ENCODE measurements around the gene DCPS. TPM values are rescaled to one million over a fixed set of nuclear protein-coding genes. Genes with fewer than 3 reads are reported as not detected.

The DCPS gene
- total RNA-seq, 2 experiments from 2014 or later = 21.8 to 22.5 TPM

- no peaks in the 10 kb centered on the region for H3K27me3 Mint-ChIP-seq (ENCODE audit: low read depth)
- ATAC-seq = peak; percentile 99
- H3K36me3 Mint-ChIP-seq (ENCODE audit: low read depth) = peaks cover 59% of the 10 kb centered on the region
- H3K9me3 Mint-ChIP-seq (ENCODE audit: insufficient read depth) = no peaks in the 10 kb centered on the region
- H3K4me3 Mint-ChIP-seq = peak within 1 kb of the TSS; percentile 92
- peak; percentile 100 for DNase-seq
- POLR2A ChIA-PET = interaction anchor here (0.5 to 6.4 kb wide), 8 partner anchors 13 to 1336 kb away, joined by 3 to 52 read pairs (median 4); partner anchors contain the start of genes DCPS, FAM118B, RPUSD4 and ST3GAL4
- H3K4me1 Mint-ChIP-seq (ENCODE audit: low read depth) = peaks cover 45% of the 10 kb centered on the region
- CTCF ChIA-PET = interaction anchor here (1.1 to 1.4 kb wide), 5 partner anchors 13 to 212 kb away, joined by 3 to 4 read pairs (median 4); partner anchors contain the start of gene TIRAP
- peak within 1 kb of the TSS; percentile 95 for H3K27ac Mint-ChIP-seq
These were observed 34.9 kb upstream of the DCPS start, which contains the start of the genes FOXRED1 and SRPRA for GRCh38 chr11:126268708-126269579. FOXRED1 (plus strand) TSS chr11:126269154; CDS start chr11:126269207, 53 bp downstream. SRPRA (minus strand) TSS chr11:126268895; CDS start chr11:126268804, 91 bp downstream.

DNA sequence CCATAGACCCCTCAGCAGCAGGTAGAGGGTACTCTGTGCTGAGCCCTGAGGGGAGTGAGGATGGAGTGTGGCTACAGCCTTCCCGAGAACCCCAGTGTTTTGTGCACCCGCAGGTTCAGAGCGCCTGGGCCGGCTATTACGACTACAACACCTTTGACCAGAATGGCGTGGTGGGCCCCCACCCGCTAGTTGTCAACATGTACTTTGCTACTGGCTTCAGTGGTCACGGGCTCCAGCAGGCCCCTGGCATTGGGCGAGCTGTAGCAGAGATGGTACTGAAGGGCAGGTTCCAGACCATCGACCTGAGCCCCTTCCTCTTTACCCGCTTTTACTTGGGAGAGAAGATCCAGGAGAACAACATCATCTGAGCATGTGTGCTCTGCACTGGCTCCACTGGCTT, 26.5 kb upstream of the DCPS start:
- ATAC-seq (no peak), DNase-seq (no peak)
- Mint-ChIP-seq H3K4me1 (ENCODE audit: low read depth) (peaks cover 35% of the 10 kb centered on the region), H3K27ac (no peak overlapping the region), H3K9me3 (ENCODE audit: insufficient read depth) (no peaks in the 10 kb centered on the region), H3K36me3 (ENCODE audit: low read depth) (peaks cover 58% of the 10 kb centered on the region), H3K27me3 (ENCODE audit: low read depth) (no peaks in the 10 kb centered on the region), H3K4me3 (no peak overlapping the region)
- ChIA-PET POLR2A (no interaction called here), CTCF (no interaction called here)

DNA sequence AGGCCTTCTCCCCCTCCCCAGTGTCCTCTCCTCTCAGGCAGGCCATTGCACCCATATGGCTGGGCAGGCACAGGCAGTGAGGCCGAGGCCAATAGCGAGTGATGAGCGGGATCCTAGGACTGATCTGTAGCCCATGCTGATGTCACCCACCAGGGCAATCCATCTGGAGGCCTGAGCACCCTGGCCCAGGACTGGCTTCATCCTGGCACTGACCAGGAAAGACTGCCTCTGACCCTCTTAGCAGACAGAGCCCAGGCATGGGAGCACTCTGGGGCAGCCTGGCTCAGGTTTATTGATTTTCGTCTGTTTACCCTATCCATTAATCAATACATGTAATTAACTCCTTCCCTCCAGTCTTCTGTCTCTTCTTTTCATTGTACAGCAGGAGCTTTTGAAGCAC, 26.1 kb upstream of the DCPS start:
- no peak for ATAC-seq
- peaks cover 36% of the 10 kb centered on the region for H3K4me1 Mint-ChIP-seq (ENCODE audit: low read depth)
- POLR2A ChIA-PET = no interaction called here
- H3K27me3 Mint-ChIP-seq (ENCODE audit: low read depth) = no peaks in the 10 kb centered on the region
- no peak overlapping the region for H3K4me3 Mint-ChIP-seq
- DNase-seq = no peak
- CTCF ChIA-PET = no interaction called here
- peaks cover 53% of the 10 kb centered on the region for H3K36me3 Mint-ChIP-seq (ENCODE audit: low read depth)
- no peak overlapping the region for H3K27ac Mint-ChIP-seq
- no peaks in the 10 kb centered on the region for H3K9me3 Mint-ChIP-seq (ENCODE audit: insufficient read depth)

DNA sequence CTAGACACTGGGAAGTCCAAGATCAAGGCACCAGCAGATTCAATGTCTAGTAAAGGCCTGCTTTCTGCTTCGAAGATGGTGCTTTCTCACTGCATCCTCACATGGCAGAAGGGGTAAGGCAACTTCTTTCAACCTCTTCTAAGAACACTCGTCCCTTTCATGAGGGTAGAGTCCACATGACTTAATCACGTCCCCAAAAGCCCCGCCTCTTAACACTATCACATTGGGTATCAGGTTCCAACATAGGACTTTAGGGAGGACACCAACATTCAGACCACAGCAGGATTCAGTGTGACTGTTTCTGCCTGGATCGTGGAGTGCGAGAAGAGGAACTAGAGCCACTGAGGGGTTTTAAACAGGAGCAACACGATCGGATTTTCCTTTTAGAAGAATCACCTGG, 24.7 kb upstream of the DCPS start:
- H3K36me3 Mint-ChIP-seq (ENCODE audit: low read depth) = peaks cover 45% of the 10 kb centered on the region
- ChIA-PET POLR2A (no interaction called here), CTCF (interaction anchor here (1.0 kb wide), 2 partner anchors 31 to 202 kb away, joined by 3 to 4 read pairs; no protein-coding TSS in a partner anchor)
- no peak for ATAC-seq
- peaks cover 43% of the 10 kb centered on the region for H3K4me1 Mint-ChIP-seq (ENCODE audit: low read depth)
- no peak overlapping the region for H3K4me3 Mint-ChIP-seq
- no peaks in the 10 kb centered on the region for H3K27me3 Mint-ChIP-seq (ENCODE audit: low read depth)
- no peak for DNase-seq
- H3K27ac Mint-ChIP-seq = peak overlapping the region; percentile 86
- no peaks in the 10 kb centered on the region for H3K9me3 Mint-ChIP-seq (ENCODE audit: insufficient read depth)

DNA sequence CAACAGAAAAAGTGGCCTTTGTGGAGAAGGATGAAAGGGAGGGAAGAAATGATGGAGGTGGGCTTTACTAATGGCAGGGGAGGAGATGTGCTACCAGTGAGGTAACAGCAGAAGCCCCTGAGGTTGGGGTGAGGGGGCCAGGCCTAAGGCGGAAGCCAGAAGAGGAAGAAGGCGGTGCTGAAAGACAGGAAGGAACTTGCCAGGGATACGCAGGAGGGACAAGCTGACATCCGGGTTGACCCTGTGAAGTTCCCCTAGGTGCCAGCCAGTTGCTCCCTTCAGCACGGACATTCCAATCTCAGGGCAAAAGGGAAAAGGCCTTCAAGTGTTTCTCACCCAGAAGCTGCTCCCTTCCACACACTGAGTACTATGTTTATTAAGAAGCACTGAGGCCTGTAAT, 23.3 kb upstream of the DCPS start:
- Mint-ChIP-seq H3K4me1 (ENCODE audit: low read depth) (peaks cover 49% of the 10 kb centered on the region), H3K4me3 (peak overlapping the region; percentile 23), H3K9me3 (ENCODE audit: insufficient read depth) (no peaks in the 10 kb centered on the region), H3K27ac (peak overlapping the region; percentile 86), H3K27me3 (ENCODE audit: low read depth) (no peaks in the 10 kb centered on the region), H3K36me3 (ENCODE audit: low read depth) (peaks cover 33% of the 10 kb centered on the region)
- no peak for ATAC-seq
- ChIA-PET CTCF (interaction anchor here (1.5 kb wide), 1 partner anchor 30 kb away, joined by 4 read pairs; no protein-coding TSS in a partner anchor), POLR2A (interaction anchor here (0.8 to 4.9 kb wide), 3 partner anchors 10 to 38 kb away, joined by 3 to 52 read pairs (median 4); partner anchors contain the start of genes FOXRED1 and SRPRA)
- DNase-seq = no peak

- ATAC-seq (no peak), DNase-seq (no peak)
- H3K36me3 Mint-ChIP-seq (ENCODE audit: low read depth) = peaks cover 28% of the 10 kb centered on the region
- H3K27ac Mint-ChIP-seq = peak overlapping the region; percentile 86
- ChIA-PET POLR2A (interaction anchor here (0.8 to 4.9 kb wide), 5 partner anchors 11 to 38 kb away, joined by 3 to 52 read pairs (median 4); partner anchors contain the start of genes DCPS, FOXRED1 and SRPRA), CTCF (interaction anchor here (1.5 kb wide), 1 partner anchor 30 kb away, joined by 4 read pairs; no protein-coding TSS in a partner anchor)
- H3K9me3 Mint-ChIP-seq (ENCODE audit: insufficient read depth) = no peaks in the 10 kb centered on the region
- H3K27me3 Mint-ChIP-seq (ENCODE audit: low read depth) = no peaks in the 10 kb centered on the region
- H3K4me3 Mint-ChIP-seq = no peak overlapping the region
- peaks cover 49% of the 10 kb centered on the region for H3K4me1 Mint-ChIP-seq (ENCODE audit: low read depth)
These were observed 22.6 kb upstream of the DCPS start for GRCh38 chr11:126281245-126281644.

GRCh38 chr11:126281666-126282175, 22.1 kb upstream of the DCPS start:
- H3K9me3 Mint-ChIP-seq (ENCODE audit: insufficient read depth) = no peaks in the 10 kb centered on the region
- peaks cover 49% of the 10 kb centered on the region for H3K4me1 Mint-ChIP-seq (ENCODE audit: low read depth)
- POLR2A ChIA-PET = interaction anchor here (1.1 to 4.9 kb wide), 5 partner anchors 11 to 72 kb away, joined by 3 to 52 read pairs (median 5); partner anchors contain the start of genes DCPS, FOXRED1 and SRPRA
- DNase-seq (no peak), ATAC-seq (no peak)
- CTCF ChIA-PET = interaction anchor here (0.9 to 1.5 kb wide), 4 partner anchors 14 to 37 kb away, joined by 3 to 5 read pairs (median 4); partner anchors contain the start of gene SRPRA
- no peaks in the 10 kb centered on the region for H3K27me3 Mint-ChIP-seq (ENCODE audit: low read depth)
- H3K36me3 Mint-ChIP-seq (ENCODE audit: low read depth) = peaks cover 28% of the 10 kb centered on the region
- H3K4me3 Mint-ChIP-seq = peak overlapping the region; percentile 81
- H3K27ac Mint-ChIP-seq = peak overlapping the region; percentile 86

DNA sequence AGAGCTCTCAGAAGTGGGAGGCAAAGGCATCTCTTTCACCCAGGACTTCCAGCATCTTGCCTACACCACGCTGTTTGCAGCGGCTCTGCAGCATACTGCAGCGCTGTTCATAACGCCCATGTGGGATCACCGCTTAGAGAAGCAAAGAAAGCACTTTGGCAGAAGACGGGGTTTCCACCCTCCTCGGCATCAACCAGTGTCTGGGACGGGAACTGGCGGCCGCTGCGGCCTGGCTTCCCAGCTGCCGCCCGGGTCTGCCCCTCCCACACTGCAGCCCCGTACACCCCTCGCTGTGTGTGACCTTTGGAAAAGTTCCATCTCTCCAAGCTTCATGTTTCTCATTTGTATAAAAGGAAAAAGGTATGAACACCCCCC, 21.5 kb upstream of the DCPS start:
- DNase-seq (peak; percentile 48), ATAC-seq (peak; percentile 34)
- Mint-ChIP-seq H3K9me3 (ENCODE audit: insufficient read depth) (no peaks in the 10 kb centered on the region), H3K27me3 (ENCODE audit: low read depth) (no peaks in the 10 kb centered on the region), H3K27ac (peak overlapping the region; percentile 86), H3K36me3 (ENCODE audit: low read depth) (peaks cover 26% of the 10 kb centered on the region), H3K4me1 (ENCODE audit: low read depth) (peaks cover 49% of the 10 kb centered on the region), H3K4me3 (peak overlapping the region; percentile 81)
- ChIA-PET CTCF (interaction anchor here (0.7 to 2.2 kb wide), 5 partner anchors 14 to 694 kb away, joined by 3 to 5 read pairs (median 4); partner anchors contain the start of gene SRPRA), POLR2A (interaction anchor here (0.6 to 4.9 kb wide), 7 partner anchors 12 to 687 kb away, joined by 3 to 52 read pairs (median 5); partner anchors contain the start of genes DCPS, FOXRED1 and SRPRA)

DNA sequence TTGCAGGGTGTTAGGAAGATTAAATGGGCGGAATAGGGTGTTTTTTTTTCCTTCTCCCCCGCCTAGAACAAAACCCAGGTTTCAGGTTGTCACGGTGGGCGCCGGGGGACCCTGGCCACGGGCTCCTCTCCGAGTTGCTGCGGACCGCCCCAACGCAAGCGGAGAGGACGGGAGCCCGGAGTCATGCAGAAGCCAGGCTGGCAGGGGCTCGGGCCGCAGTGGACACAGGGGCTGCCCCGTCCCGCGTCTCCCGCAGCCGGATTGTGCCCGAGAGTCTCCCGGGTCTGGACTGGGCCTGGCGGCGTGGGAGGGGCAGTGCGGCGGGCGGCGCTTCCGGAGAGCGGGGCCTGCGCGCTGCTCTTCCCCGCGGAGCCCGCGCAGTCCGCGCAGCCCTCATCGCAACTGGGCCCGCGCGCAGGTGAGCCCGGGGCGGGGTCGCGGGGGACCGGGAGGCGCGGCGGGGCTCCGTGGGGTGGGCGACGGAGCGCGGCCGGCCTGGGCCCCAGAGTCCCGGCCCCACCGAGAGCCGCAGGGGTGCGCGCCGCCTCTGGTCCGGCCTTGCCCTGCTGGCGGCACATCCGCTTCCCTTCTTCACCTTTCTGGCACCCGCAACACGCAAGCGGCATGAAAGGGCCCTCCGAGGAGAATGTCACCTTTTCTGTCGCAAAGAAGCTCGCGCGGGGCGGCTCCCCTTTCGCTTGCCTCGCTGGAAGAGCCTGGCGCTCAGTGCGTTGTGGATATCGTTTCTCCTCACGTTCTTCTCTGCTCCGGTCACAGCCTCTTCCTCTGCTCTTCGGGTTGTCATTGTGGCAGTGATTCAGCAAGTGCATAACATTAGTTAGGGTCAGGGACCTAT, 20.9 kb upstream of the DCPS start, which contains the start of gene TIRAP:
Gene TIRAP (plus strand): TSS at position 358 of the 856 bp plus-strand sequence. CDS start 7,802 bp downstream, outside the sequence.
- Mint-ChIP-seq H3K36me3 (ENCODE audit: low read depth) (peaks cover 21% of the 10 kb centered on the region), H3K9me3 (ENCODE audit: insufficient read depth) (no peaks in the 10 kb centered on the region), H3K4me3 (peak within 1 kb of the TSS; percentile 93), H3K4me1 (ENCODE audit: low read depth) (peaks cover 49% of the 10 kb centered on the region), H3K27me3 (ENCODE audit: low read depth) (no peaks in the 10 kb centered on the region), H3K27ac (peak within 1 kb of the TSS; percentile 94)
- peak; percentile 78 for DNase-seq
- ChIA-PET CTCF (interaction anchor here (0.7 to 2.2 kb wide), 7 partner anchors 14 to 695 kb away, joined by 3 to 5 read pairs (median 4); partner anchors contain the start of genes FOXRED1 and SRPRA), POLR2A (interaction anchor here (0.6 to 4.9 kb wide), 8 partner anchors 13 to 687 kb away, joined by 3 to 52 read pairs (median 5); partner anchors contain the start of genes DCPS, FOXRED1 and SRPRA)
- ATAC-seq = peak; percentile 87

GRCh38 chr11:126284829-126285228, 19.0 kb upstream of the DCPS start:
- H3K4me3 Mint-ChIP-seq = peak overlapping the region; percentile 53
- H3K36me3 Mint-ChIP-seq (ENCODE audit: low read depth) = peaks cover 17% of the 10 kb centered on the region
- H3K27ac Mint-ChIP-seq = peak overlapping the region; percentile 56
- ChIA-PET CTCF (no interaction called here), POLR2A (no interaction called here)
- H3K9me3 Mint-ChIP-seq (ENCODE audit: insufficient read depth) = no peaks in the 10 kb centered on the region
- peaks cover 48% of the 10 kb centered on the region for H3K4me1 Mint-ChIP-seq (ENCODE audit: low read depth)
- DNase-seq (peak; percentile 66), ATAC-seq (no peak)
- H3K27me3 Mint-ChIP-seq (ENCODE audit: low read depth) = no peaks in the 10 kb centered on the region
